ENCODE results near the gene WBP2NL.

DNA sequence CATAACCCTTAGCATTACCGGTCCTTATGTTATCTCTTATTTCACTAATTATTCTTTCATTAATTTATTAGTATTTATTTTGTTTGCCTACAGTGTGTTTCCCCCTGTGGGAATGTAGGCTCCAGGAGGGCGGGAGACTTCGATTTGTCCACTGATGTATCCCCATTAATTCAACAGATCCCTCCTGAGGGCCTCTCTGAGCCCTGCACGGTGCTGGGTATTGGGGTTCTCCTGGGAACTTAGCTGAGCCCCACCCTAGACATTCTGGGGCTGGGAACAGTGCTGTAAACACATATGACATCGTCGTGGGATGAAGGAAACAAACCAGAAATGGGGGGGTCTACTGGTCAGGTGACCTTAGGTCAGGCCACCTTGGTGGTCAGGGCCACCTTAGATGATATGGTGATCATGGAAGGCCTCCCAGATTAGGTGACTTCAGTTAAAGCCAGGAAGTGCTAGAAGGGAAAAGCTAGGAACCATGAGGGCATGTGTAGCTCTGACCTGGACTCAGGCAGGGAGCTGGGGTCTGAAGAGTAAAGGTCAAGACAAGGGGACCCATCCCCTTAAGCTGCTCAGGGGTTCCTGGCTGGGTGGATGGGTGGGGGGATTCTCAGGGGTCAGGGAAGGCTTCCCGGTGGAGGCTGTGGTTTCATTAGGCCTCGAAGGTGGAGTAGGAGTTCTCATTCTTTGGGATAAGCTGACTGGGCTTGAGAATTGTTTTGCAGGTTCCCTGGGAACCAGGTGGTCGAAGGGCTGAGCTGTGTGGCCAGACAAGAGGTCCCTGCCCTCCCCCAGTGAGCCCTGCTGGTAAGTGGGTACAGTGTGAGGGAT is 76.5 kb downstream of the WBP2NL start:
- TF ChIP-seq, protein P1, sequence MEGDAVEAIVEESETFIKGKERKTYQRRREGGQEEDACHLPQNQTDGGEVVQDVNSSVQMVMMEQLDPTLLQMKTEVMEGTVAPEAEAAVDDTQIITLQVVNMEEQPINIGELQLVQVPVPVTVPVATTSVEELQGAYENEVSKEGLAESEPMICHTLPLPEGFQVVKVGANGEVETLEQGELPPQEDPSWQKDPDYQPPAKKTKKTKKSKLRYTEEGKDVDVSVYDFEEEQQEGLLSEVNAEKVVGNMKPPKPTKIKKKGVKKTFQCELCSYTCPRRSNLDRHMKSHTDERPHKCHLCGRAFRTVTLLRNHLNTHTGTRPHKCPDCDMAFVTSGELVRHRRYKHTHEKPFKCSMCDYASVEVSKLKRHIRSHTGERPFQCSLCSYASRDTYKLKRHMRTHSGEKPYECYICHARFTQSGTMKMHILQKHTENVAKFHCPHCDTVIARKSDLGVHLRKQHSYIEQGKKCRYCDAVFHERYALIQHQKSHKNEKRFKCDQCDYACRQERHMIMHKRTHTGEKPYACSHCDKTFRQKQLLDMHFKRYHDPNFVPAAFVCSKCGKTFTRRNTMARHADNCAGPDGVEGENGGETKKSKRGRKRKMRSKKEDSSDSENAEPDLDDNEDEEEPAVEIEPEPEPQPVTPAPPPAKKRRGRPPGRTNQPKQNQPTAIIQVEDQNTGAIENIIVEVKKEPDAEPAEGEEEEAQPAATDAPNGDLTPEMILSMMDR (IDR thresholded peaks at IDR 0.05): no peak
- TF ChIP-seq POLR2A (IDR thresholded peaks at IDR 0.05): no peak
